ENCODE measurements around the gene FUT7. TPM values are rescaled to one million over a fixed set of nuclear protein-coding genes. Genes with fewer than 3 reads are reported as not detected.
A peak's percentile ranks its signal among the peaks of the same experiment; 100 is the strongest.

The FUT7 gene
- total RNA-seq, 3 donors from 2014 or later = 0.14 to 0.27 TPM; not detected in 1

DNA sequence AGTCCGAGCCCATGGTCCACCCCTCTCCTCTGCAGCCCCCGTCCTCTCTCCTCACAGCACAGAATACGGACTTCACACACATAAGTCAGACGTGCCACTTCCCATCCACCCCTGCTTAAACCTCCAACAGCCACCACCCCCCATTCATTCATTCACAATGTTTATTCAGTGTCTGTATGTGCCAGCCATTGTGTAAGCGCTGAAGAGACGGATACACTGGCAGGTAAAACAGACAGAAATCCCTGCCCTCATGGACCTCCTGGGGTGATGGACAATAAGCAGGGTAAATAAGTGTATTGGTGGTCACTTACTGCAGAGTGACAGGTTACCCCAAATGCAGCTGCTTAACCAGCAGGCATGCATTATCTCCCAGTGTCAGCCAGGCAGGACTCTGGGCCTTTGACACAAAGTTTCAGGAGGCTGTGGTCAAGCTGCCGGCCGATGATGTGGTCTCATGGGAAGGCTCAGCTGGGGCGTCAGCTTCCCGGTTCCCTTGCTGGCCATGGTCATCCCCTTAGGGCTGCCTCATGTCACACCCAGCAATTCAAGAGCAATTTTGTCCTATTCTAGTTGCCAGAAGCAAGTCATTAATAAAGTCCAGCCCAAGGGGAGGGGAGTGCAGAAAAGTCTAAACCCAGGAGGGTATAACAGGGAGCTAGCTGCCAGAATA lies 41.5 kb downstream of the FUT7 start:
- intact Hi-C loops (cut with DNase I, micrococcal nuclease) = no loop called here
- Histone ChIP-seq H3K9me3 (no peaks in the 10 kb centered on the region), H3K4me3 (no peak overlapping the region), H3K4me1 (ENCODE audit: low read depth) (peaks cover 23% of the 10 kb centered on the region), H3K36me3 (ENCODE audit: low read depth) (no peaks in the 10 kb centered on the region)
- ATAC-seq (no peak), DNase-seq (no peak)
- TF ChIP-seq, protein P1, sequence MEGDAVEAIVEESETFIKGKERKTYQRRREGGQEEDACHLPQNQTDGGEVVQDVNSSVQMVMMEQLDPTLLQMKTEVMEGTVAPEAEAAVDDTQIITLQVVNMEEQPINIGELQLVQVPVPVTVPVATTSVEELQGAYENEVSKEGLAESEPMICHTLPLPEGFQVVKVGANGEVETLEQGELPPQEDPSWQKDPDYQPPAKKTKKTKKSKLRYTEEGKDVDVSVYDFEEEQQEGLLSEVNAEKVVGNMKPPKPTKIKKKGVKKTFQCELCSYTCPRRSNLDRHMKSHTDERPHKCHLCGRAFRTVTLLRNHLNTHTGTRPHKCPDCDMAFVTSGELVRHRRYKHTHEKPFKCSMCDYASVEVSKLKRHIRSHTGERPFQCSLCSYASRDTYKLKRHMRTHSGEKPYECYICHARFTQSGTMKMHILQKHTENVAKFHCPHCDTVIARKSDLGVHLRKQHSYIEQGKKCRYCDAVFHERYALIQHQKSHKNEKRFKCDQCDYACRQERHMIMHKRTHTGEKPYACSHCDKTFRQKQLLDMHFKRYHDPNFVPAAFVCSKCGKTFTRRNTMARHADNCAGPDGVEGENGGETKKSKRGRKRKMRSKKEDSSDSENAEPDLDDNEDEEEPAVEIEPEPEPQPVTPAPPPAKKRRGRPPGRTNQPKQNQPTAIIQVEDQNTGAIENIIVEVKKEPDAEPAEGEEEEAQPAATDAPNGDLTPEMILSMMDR (IDR thresholded peaks at IDR 0.05) = no peak

DNA sequence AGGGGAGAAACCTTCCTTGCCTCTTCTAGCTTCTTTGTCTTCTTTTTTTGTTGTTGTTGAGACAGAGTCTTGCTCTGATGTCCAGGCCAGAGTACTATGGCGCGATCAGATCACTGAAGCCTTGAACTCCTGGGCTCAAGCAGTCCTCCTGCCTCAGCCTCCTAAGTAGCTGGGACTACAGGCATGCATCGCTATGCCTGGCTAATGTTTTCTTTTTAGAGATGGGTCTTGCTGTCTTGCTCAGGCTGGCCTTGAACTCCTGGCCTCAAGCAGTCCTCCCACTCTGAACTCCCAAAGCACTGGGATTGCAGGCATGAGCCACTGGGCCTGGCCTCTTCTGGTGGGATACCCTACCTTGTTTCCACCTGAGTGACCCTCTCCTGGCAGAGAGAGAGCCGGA lies 43.0 kb downstream of the FUT7 start:
- peaks cover 13% of the 10 kb centered on the region for H3K4me1 ChIP-seq (ENCODE audit: low read depth)
- DNase-seq (no peak), ATAC-seq (no peak)
- H3K36me3 ChIP-seq (ENCODE audit: low read depth) = no peaks in the 10 kb centered on the region
- intact Hi-C loops (cut with DNase I, micrococcal nuclease) = no loop called here
- no peaks in the 10 kb centered on the region for H3K9me3 ChIP-seq
- no peak overlapping the region for H3K4me3 ChIP-seq
- TF ChIP-seq, protein P1 (IDR thresholded peaks at IDR 0.05) = no peak

DNA sequence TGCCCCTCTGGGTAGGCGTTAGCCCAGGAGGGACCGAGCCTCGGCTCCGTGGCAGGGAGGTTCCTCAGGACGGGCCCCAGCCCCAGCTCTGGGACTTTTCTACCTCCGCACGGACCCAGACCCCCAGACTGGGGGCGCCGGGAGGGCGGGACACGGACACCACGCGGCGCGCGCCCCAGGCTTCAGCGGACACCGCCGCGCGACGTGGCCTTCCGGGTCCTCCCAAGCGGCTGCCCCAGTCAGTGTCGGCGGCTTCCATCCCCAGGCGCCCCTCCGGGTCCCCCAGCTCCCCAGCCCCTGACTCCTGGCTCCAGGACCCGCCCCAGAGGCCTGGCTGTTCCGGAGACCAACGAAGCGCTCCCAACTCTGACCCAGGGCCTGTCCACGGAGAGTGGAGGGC lies 46.0 kb downstream of the FUT7 start:
- TF ChIP-seq, protein P1 (IDR thresholded peaks at IDR 0.05) = no peak
- H3K4me3 ChIP-seq = no peak overlapping the region
- H3K36me3 ChIP-seq (ENCODE audit: low read depth) = no peaks in the 10 kb centered on the region
- ATAC-seq (no peak), DNase-seq (no peak)
- H3K4me1 ChIP-seq (ENCODE audit: low read depth) = no peaks in the 10 kb centered on the region
- H3K9me3 ChIP-seq = no peaks in the 10 kb centered on the region
- intact Hi-C loops (cut with DNase I, micrococcal nuclease) = no loop called here

DNA sequence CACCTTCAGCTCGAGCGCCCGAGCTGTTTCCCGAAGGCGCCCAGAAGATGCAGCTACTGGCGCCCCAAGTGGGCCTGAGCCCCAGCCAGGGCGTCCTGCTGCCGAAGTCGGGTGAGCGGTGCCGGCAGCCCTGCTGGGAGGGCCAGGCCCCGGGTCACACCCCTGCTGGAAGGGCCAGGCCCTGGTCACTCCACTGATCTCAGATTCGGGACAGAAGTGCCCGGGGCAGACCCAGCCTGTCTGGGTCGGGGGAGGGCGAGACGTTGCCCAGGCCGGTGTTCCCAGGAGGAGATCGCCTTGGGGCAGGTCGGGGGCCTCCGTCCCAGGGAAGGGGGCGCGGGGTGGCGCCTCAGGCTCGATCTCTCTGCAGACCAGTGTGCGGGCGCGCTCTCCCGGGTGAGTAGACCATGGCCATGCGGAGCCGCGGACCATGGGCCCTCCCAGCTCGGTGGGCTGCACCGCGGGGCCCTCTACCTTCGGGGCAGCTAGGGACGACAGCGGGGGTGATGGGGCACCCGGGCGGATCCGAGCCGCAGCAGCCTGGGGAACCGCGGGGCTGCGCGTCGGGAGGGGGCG lies 46.8 kb downstream of the FUT7 start:
- intact Hi-C loops (cut with DNase I, micrococcal nuclease) = no loop called here
- H3K4me3 ChIP-seq = no peak overlapping the region
- TF ChIP-seq, protein P1 (IDR thresholded peaks at IDR 0.05) = no peak

DNA sequence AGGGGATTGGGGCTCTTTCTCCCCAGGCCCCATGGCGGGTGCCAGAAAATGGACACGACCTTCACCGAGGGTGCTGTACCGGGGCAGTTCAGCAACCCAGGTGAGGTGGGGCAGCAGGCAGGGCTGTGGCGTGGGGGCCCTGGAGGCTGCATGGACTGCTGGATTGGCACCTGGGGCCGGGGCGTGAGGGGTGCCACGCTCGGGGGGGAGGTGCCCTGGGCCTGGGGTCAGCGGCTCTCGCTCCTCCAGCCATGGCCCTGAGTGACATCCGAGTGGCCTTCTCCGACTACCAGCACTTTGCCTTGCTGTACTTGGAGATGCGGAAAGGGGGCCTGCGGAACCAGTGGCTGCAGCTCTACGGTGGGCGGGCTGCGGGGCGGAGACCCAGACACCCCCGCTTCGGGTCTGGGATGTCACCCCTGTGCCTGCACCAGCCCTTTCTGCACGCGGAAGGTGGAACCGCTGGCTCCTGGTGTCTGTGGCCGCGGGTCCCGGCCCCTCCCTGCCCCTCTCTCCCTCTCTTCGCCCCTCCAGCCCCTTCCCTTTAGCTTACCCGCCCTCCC lies 47.3 kb downstream of the FUT7 start:
- no peaks in the 10 kb centered on the region for H3K9me3 ChIP-seq
- H3K4me1 ChIP-seq (ENCODE audit: low read depth) = no peaks in the 10 kb centered on the region
- no peaks in the 10 kb centered on the region for H3K36me3 ChIP-seq (ENCODE audit: low read depth)
- no peak overlapping the region for H3K4me3 ChIP-seq
- TF ChIP-seq, protein P1 (IDR thresholded peaks at IDR 0.05) = no peak
- DNase-seq (no peak), ATAC-seq (no peak)
- intact Hi-C loops (cut with DNase I, micrococcal nuclease) = no loop called here

More for the DNA sequence above, 46.8 kb downstream of the FUT7 start:
- DNase-seq (no peak), ATAC-seq (peak; percentile 5)
- Histone ChIP-seq H3K4me1 (ENCODE audit: low read depth) (no peaks in the 10 kb centered on the region), H3K9me3 (no peaks in the 10 kb centered on the region), H3K36me3 (ENCODE audit: low read depth) (no peaks in the 10 kb centered on the region)
